Parathyroid adenoma (tissue), 2 donors: ENCODE results near the gene TBC1D5.

Experiments
- H2AFZ ChIP-seq: fragments of 300-600 bp; sonication (generic); one replicate; pipeline ENCODE4 v1.7.0; 2017; ENCODE audit warnings: antibody characterized with exemption, mild to moderate bottlenecking
- H3K27ac ChIP-seq: fragments of 300-600 bp; sonication (generic); one replicate; pipeline ENCODE4 v1.7.0; 2017
- H3K27me3 ChIP-seq: fragments of 300-600 bp; sonication (generic); one replicate; pipeline ENCODE4 v1.7.0; 2017; ENCODE audit warnings: low read length; ENCODE audit not compliant: control insufficient read depth, insufficient read depth
- H3K36me3 ChIP-seq: fragments of 300-600 bp; sonication (generic); one replicate; pipeline ENCODE4 v1.7.0; 2017; ENCODE audit warnings: low read length; ENCODE audit not compliant: control insufficient read depth, insufficient read depth
- H3K4me1 ChIP-seq: fragments of 300-600 bp; sonication (generic); one replicate; pipeline ENCODE4 v1.7.0; 2017; ENCODE audit warnings: control low read depth
- H3K4me2 ChIP-seq: fragments of 300-600 bp; sonication (generic); one replicate; pipeline ENCODE4 v1.7.0; 2017; ENCODE audit warnings: low read length
- H3K4me3 ChIP-seq: fragments of 300-600 bp; sonication (generic); one replicate; pipeline ENCODE4 v1.7.0; 2017; ENCODE audit warnings: low read depth, low read length
- H3K79me2 ChIP-seq: fragments of 300-600 bp; sonication (generic); one replicate; pipeline ENCODE4 v1.7.0; 2017; ENCODE audit warnings: control low read depth
- H3K9ac ChIP-seq: fragments of 300-600 bp; sonication (generic); one replicate; pipeline ENCODE4 v1.7.0; 2017; ENCODE audit warnings: mild to moderate bottlenecking
- H3K9me3 ChIP-seq: fragments of 300-600 bp; sonication (generic); one replicate; pipeline ENCODE4 v1.7.0; 2017; ENCODE audit warnings: low read length; ENCODE audit not compliant: control insufficient read depth
- CTCF ChIP-seq: fragments of 300-600 bp; sonication (generic); IDR thresholded peaks from one replicate; pipeline ENCODE4 v1.7.0; 2017; ENCODE audit warnings: antibody characterized with exemption, mild to moderate bottlenecking
- donor health status: primary hyperparathyroidism.

Gene TBC1D5

GRCh38 chr3:17290894-17291293 lies 451.5 kb downstream of the TBC1D5 start:
- no peak for TF ChIP-seq CTCF
- no peak overlapping the region for H2AFZ ChIP-seq
- H3K27ac ChIP-seq: no peak overlapping the region
- no peak overlapping the region for H3K4me2 ChIP-seq
- H3K79me2 ChIP-seq: no peaks in the 10 kb centered on the region
- no peaks in the 10 kb centered on the region for H3K27me3 ChIP-seq
- H3K36me3 ChIP-seq: no peaks in the 10 kb centered on the region
- H3K4me1 ChIP-seq: no peaks in the 10 kb centered on the region
- H3K9ac ChIP-seq: no peak overlapping the region
- no peaks in the 10 kb centered on the region for H3K9me3 ChIP-seq
- H3K4me3 ChIP-seq: no peak overlapping the region

GRCh38 chr3:17288839-17289399 lies 453.5 kb downstream of the TBC1D5 start:
- Histone ChIP-seq H3K9ac (no peak overlapping the region), H2AFZ (no peak overlapping the region), H3K79me2 (no peaks in the 10 kb centered on the region), H3K36me3 (no peaks in the 10 kb centered on the region), H3K27me3 (no peaks in the 10 kb centered on the region), H3K4me1 (no peaks in the 10 kb centered on the region), H3K4me3 (no peak overlapping the region), H3K27ac (no peak overlapping the region), H3K9me3 (no peaks in the 10 kb centered on the region), H3K4me2 (no peak overlapping the region)
- TF ChIP-seq CTCF: no peak

- Histone ChIP-seq H3K9me3 (no peaks in the 10 kb centered on the region), H2AFZ (no peak overlapping the region), H3K36me3 (no peaks in the 10 kb centered on the region), H3K4me1 (no peaks in the 10 kb centered on the region), H3K4me3 (no peak overlapping the region), H3K9ac (no peak overlapping the region), H3K27ac (no peak overlapping the region), H3K27me3 (no peaks in the 10 kb centered on the region), H3K79me2 (no peaks in the 10 kb centered on the region), H3K4me2 (no peak overlapping the region)
- no peak for TF ChIP-seq CTCF
Observed at GRCh38 chr3:17287006-17287689, 455.3 kb downstream of the TBC1D5 start.

- Histone ChIP-seq H3K4me3 (no peak overlapping the region), H3K27ac (no peak overlapping the region), H3K36me3 (no peaks in the 10 kb centered on the region), H3K79me2 (no peaks in the 10 kb centered on the region), H3K9me3 (no peaks in the 10 kb centered on the region), H3K4me1 (no peaks in the 10 kb centered on the region), H2AFZ (no peak overlapping the region), H3K4me2 (no peak overlapping the region), H3K9ac (no peak overlapping the region), H3K27me3 (no peaks in the 10 kb centered on the region)
- TF ChIP-seq CTCF: no peak
Observed at GRCh38 chr3:17278006-17278405, 464.4 kb downstream of the TBC1D5 start.

GRCh38 chr3:17266846-17267245 lies 475.6 kb downstream of the TBC1D5 start:
- TF ChIP-seq CTCF: no peak
- Histone ChIP-seq H3K79me2 (no peaks in the 10 kb centered on the region), H3K9ac (no peak overlapping the region)

More at GRCh38 chr3:17266846-17267245, 475.6 kb downstream of the TBC1D5 start:
- Histone ChIP-seq H3K27ac (no peak overlapping the region), H3K4me2 (no peak overlapping the region), H3K27me3 (no peaks in the 10 kb centered on the region), H3K4me3 (no peak overlapping the region), H3K36me3 (no peaks in the 10 kb centered on the region), H2AFZ (no peak overlapping the region), H3K9me3 (no peaks in the 10 kb centered on the region), H3K4me1 (no peaks in the 10 kb centered on the region)
